Measurements from ENCODE around the gene CSF2. TPM values are rescaled to one million over a fixed set of nuclear protein-coding genes. Genes with fewer than 3 reads are reported as not detected.

The CSF2 gene
- total RNA-seq, 2 experiments from 2014 or later = 0.30 TPM; not detected in 1

GRCh38 chr5:132098151-132098594 lies 24.6 kb downstream of the CSF2 start:
- intact Hi-C loops (cut with micrococcal nuclease) = loop anchor here (2.0 to 10.0 kb wide), 6 partner anchors 314 to 841 kb away; no protein-coding TSS in a partner anchor

DNA sequence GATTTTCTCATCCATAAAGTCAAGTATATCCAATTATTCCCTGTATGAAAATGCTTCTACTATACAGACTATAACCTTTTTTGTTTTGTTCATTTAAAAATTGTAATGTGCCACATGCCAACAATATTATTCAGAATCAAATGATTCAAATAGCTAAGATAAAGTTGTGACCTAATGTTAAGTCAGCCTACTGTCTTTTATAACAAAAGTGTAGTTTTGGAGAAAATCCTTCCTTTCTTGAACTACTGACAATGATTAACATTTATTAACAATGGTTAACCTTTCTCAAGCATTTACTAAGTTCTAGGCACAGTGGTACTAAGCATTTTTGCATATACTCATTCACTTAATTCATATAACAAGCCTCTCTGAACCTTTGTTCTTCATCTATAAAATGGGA lies 25.0 kb downstream of the CSF2 start:
- H3K27me3 Mint-ChIP-seq (ENCODE audit: low read depth) = peaks cover 4% of the 10 kb centered on the region
- CTCF ChIA-PET = interaction anchor here (1.4 kb wide), 1 partner anchor 33 kb away, joined by 6 read pairs; no protein-coding TSS in a partner anchor
- H3K9me3 Mint-ChIP-seq = no peaks in the 10 kb centered on the region
- no peak for DNase-seq
- H3K4me1 Mint-ChIP-seq (ENCODE audit: low read depth) = peaks cover 68% of the 10 kb centered on the region
- no peaks in the 10 kb centered on the region for H3K36me3 Mint-ChIP-seq (ENCODE audit: low read depth)
- no peak overlapping the region for H3K4me3 Mint-ChIP-seq
- intact Hi-C loops (cut with micrococcal nuclease) = loop anchor here (1.0 to 10.0 kb wide), 17 partner anchors 33 to 889 kb away; partner anchors contain the start of gene RAPGEF6
- peak overlapping the region; percentile 78 for H3K27ac Mint-ChIP-seq

More at GRCh38 chr5:132098151-132098594, 24.6 kb downstream of the CSF2 start:
- Mint-ChIP-seq H3K4me1 (ENCODE audit: low read depth) (peaks cover 63% of the 10 kb centered on the region), H3K27ac (peak overlapping the region; percentile 33), H3K27me3 (ENCODE audit: low read depth) (peaks cover 4% of the 10 kb centered on the region), H3K36me3 (ENCODE audit: low read depth) (no peaks in the 10 kb centered on the region), H3K9me3 (no peaks in the 10 kb centered on the region), H3K4me3 (no peak overlapping the region)
- CTCF ChIA-PET = interaction anchor here (1.2 kb wide), 1 partner anchor 97 kb away, joined by 3 read pairs; no protein-coding TSS in a partner anchor
- DNase-seq = peak; percentile 46

DNA sequence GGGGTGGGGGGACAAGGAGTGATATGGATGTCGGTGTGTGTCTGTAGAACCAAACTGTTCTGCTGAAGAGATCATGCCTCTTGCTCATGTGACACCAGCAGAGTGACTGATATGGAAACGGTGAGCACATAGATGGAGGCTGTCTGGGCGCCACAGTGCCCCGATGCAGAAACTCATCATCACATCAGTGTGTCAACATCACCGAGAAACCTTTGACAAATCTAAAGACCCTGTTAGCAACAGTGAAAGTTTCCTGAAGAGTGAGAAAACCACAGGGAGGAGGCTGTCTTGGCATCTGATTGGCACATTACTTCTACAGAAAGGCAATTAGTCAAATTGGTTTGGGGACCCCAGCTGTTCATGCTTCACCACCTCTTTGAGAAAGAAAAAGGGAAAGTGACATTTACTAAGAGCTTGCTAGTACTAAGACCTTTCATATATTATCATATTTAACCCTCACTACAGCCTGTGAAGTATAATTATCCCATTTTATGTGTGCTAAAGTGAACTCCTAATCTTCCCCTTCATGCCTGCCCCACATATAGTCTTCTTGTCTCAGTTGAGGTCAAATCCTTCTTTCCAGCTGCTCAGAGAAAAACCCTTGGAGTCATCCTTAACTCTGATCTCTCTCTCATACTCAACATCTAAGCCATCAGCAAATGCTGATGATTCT lies 25.6 kb downstream of the CSF2 start:
- H3K4me1 Mint-ChIP-seq (ENCODE audit: low read depth) = peaks cover 70% of the 10 kb centered on the region
- no peaks in the 10 kb centered on the region for H3K36me3 Mint-ChIP-seq (ENCODE audit: low read depth)
- no peaks in the 10 kb centered on the region for H3K27me3 Mint-ChIP-seq (ENCODE audit: low read depth)
- H3K9me3 Mint-ChIP-seq = no peaks in the 10 kb centered on the region
- CTCF ChIA-PET = interaction anchor here (0.6 to 1.4 kb wide), 2 partner anchors 34 to 915 kb away, joined by 3 to 6 read pairs; no protein-coding TSS in a partner anchor
- H3K4me3 Mint-ChIP-seq = peak overlapping the region; percentile 10
- H3K27ac Mint-ChIP-seq = peak overlapping the region; percentile 78
- intact Hi-C loops (cut with micrococcal nuclease) = loop anchor here (1.0 to 10.0 kb wide), 17 partner anchors 34 to 890 kb away; partner anchors contain the start of gene RAPGEF6
- peak; percentile 90 for DNase-seq

- Mint-ChIP-seq H3K9me3 (no peaks in the 10 kb centered on the region), H3K27ac (peak overlapping the region; percentile 78), H3K4me3 (peak overlapping the region; percentile 10), H3K27me3 (ENCODE audit: low read depth) (no peaks in the 10 kb centered on the region), H3K36me3 (ENCODE audit: low read depth) (no peaks in the 10 kb centered on the region), H3K4me1 (ENCODE audit: low read depth) (peaks cover 75% of the 10 kb centered on the region)
- CTCF ChIA-PET = interaction anchor here (0.6 to 1.4 kb wide), 2 partner anchors 35 to 914 kb away, joined by 3 to 6 read pairs; no protein-coding TSS in a partner anchor
- DNase-seq = no peak
- intact Hi-C loops (cut with micrococcal nuclease) = loop anchor here (1.0 to 10.0 kb wide), 18 partner anchors 35 to 1025 kb away; partner anchors contain the start of gene RAPGEF6
Observed at GRCh38 chr5:132099905-132100304, 26.3 kb downstream of the CSF2 start.

DNA sequence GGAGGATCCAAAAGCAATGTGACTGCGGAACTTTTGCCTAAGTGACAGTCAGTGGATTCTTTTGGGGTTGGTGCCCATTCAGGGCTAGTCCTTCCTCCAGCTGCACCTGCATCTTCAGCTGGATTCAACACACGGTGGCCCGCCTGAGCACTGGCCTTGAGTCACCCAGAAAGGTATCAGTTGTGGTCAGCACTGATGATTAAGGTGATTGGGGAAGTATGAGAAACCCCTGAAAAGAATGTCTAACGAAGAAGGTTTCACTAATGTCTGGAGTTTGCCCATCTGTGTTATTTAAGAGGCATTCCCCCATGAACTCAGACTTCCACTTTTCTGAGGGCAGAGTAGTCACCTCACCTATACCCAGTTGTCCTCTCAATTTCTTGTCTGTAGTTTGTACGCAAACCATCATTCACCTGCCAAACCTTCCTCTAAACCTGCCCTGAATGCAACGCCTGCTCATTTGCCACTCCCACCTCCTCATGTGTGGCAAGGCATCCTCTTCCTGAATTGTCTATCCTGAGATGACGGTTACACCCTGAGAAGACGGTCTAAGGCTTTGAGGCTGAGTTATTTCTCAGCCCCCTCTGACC lies 27.2 kb downstream of the CSF2 start:
- H3K9me3 Mint-ChIP-seq = no peaks in the 10 kb centered on the region
- no peaks in the 10 kb centered on the region for H3K36me3 Mint-ChIP-seq (ENCODE audit: low read depth)
- CTCF ChIA-PET = no interaction called here
- DNase-seq = peak; percentile 28
- peak overlapping the region; percentile 14 for H3K27ac Mint-ChIP-seq
- intact Hi-C loops (cut with micrococcal nuclease) = loop anchor here (10.0 kb wide), 1 partner anchor 1026 kb away; no protein-coding TSS in a partner anchor
- H3K27me3 Mint-ChIP-seq (ENCODE audit: low read depth) = no peaks in the 10 kb centered on the region
- no peak overlapping the region for H3K4me3 Mint-ChIP-seq
- H3K4me1 Mint-ChIP-seq (ENCODE audit: low read depth) = peaks cover 68% of the 10 kb centered on the region

DNA sequence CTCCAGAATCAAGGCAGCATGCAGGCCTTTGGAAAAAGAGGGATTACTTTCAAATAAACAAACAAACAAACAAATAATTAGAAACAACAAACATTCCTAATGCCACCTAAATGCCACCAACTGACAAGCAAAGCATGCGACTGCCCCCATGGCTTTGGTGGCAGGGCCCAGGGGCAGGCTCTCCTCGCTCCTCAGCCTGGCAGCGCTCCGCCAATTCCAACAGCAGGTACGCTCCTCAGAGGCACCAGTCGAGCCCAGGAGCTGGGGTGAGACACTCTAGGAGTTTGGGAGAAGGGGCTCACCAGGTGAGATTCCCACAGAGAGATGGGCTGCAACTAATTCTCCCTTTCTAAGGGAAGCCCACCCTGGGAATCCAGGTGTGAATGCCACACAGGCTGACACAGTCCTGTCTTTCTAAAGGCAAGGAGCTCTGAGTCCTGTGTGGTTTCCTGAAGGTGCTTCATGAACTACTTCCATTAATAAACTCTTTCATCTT lies 27.8 kb downstream of the CSF2 start:
- H3K27ac Mint-ChIP-seq = no peak overlapping the region
- no peaks in the 10 kb centered on the region for H3K9me3 Mint-ChIP-seq
- H3K27me3 Mint-ChIP-seq (ENCODE audit: low read depth) = no peaks in the 10 kb centered on the region
- intact Hi-C loops (cut with micrococcal nuclease) = loop anchor here (10.0 kb wide), 1 partner anchor 1027 kb away; no protein-coding TSS in a partner anchor
- CTCF ChIA-PET = interaction anchor here (1.2 to 1.4 kb wide), 2 partner anchors 36 to 39 kb away, joined by 6 to 7 read pairs; no protein-coding TSS in a partner anchor
- DNase-seq = no peak
- H3K4me3 Mint-ChIP-seq = no peak overlapping the region
- peaks cover 68% of the 10 kb centered on the region for H3K4me1 Mint-ChIP-seq (ENCODE audit: low read depth)
- H3K36me3 Mint-ChIP-seq (ENCODE audit: low read depth) = no peaks in the 10 kb centered on the region

GRCh38 chr5:132102101-132102701 lies 28.6 kb downstream of the CSF2 start:
- no peak overlapping the region for H3K4me3 Mint-ChIP-seq

GRCh38 chr5:132102944-132103331 lies 29.3 kb downstream of the CSF2 start:
- Mint-ChIP-seq H3K4me1 (ENCODE audit: low read depth) (peaks cover 65% of the 10 kb centered on the region), H3K4me3 (no peak overlapping the region), H3K9me3 (no peaks in the 10 kb centered on the region), H3K27me3 (ENCODE audit: low read depth) (no peaks in the 10 kb centered on the region), H3K36me3 (ENCODE audit: low read depth) (no peaks in the 10 kb centered on the region), H3K27ac (peak overlapping the region; percentile 73)
- DNase-seq = no peak
- CTCF ChIA-PET = interaction anchor here (0.5 to 1.3 kb wide), 2 partner anchors 74 to 82 kb away, joined by 3 to 4 read pairs; no protein-coding TSS in a partner anchor
- intact Hi-C loops (cut with micrococcal nuclease) = loop anchor here (1.0 to 10.0 kb wide), 11 partner anchors 33 to 1028 kb away; partner anchors contain the start of genes IRF1 and RAPGEF6

More at GRCh38 chr5:132102101-132102701, 28.6 kb downstream of the CSF2 start:
- CTCF ChIA-PET = interaction anchor here (1.2 to 1.4 kb wide), 3 partner anchors 37 to 75 kb away, joined by 4 to 7 read pairs (median 6); no protein-coding TSS in a partner anchor
- Mint-ChIP-seq H3K9me3 (no peaks in the 10 kb centered on the region), H3K27ac (no peak overlapping the region), H3K4me1 (ENCODE audit: low read depth) (peaks cover 68% of the 10 kb centered on the region), H3K27me3 (ENCODE audit: low read depth) (no peaks in the 10 kb centered on the region), H3K36me3 (ENCODE audit: low read depth) (no peaks in the 10 kb centered on the region)
- intact Hi-C loops (cut with micrococcal nuclease) = loop anchor here (10.0 kb wide), 1 partner anchor 1027 kb away; no protein-coding TSS in a partner anchor
- peak; percentile 43 for DNase-seq

DNA sequence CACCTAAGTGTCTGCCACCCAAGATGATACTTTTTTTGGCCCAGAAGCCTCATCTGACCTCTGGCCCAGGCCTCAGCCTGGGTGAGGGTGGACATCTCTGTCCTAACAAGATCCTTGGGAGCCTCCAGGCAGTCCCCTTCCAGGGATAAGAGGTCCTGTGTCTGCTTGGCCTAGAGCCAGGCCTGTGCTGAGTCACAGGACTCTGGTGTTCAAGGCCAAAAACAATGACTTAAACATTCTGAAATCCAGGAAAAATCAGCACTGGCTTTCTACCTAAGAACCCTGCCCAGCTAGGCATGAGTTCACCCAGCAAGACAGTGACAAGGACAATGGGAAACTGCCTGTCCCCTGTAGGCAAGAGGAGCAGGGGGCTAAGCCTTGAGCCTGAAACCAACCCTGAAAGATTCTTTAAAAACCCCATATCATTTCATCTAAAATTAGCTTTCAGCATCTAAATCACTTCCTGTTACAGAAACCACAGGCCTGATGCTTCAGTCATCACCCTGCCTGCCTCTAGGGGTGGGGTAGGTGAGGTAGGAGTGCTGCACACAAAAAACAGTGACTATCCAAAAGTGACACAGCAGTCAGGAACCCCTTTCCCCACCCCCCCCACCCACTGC lies 29.9 kb downstream of the CSF2 start:
- Mint-ChIP-seq H3K27me3 (ENCODE audit: low read depth) (no peaks in the 10 kb centered on the region), H3K9me3 (peaks cover under 1% of the 10 kb centered on the region), H3K36me3 (ENCODE audit: low read depth) (no peaks in the 10 kb centered on the region), H3K27ac (peak overlapping the region; percentile 73), H3K4me1 (ENCODE audit: low read depth) (peaks cover 60% of the 10 kb centered on the region), H3K4me3 (no peak overlapping the region)
- intact Hi-C loops (cut with micrococcal nuclease) = loop anchor here (1.0 to 10.0 kb wide), 11 partner anchors 33 to 1029 kb away; partner anchors contain the start of genes IRF1 and RAPGEF6
- DNase-seq = peak; percentile 84
- CTCF ChIA-PET = interaction anchor here (0.5 to 1.3 kb wide), 4 partner anchors 70 to 392 kb away, joined by 3 to 4 read pairs (median 4); no protein-coding TSS in a partner anchor

- peak; percentile 39 for DNase-seq
- Mint-ChIP-seq H3K36me3 (ENCODE audit: low read depth) (no peaks in the 10 kb centered on the region), H3K9me3 (peaks cover 2% of the 10 kb centered on the region), H3K4me3 (no peak overlapping the region), H3K27me3 (ENCODE audit: low read depth) (no peaks in the 10 kb centered on the region), H3K4me1 (ENCODE audit: low read depth) (peaks cover 56% of the 10 kb centered on the region), H3K27ac (peak overlapping the region; percentile 73)
- intact Hi-C loops (cut with micrococcal nuclease) = loop anchor here (1.0 to 10.0 kb wide), 11 partner anchors 34 to 1029 kb away; partner anchors contain the start of genes IRF1 and RAPGEF6
- CTCF ChIA-PET = interaction anchor here (0.6 to 1.9 kb wide), 5 partner anchors 11 to 392 kb away, joined by 3 to 9 read pairs (median 4); no protein-coding TSS in a partner anchor
Observed at GRCh38 chr5:132103969-132104391, 30.4 kb downstream of the CSF2 start.

- H3K4me1 Mint-ChIP-seq (ENCODE audit: low read depth) = peaks cover 51% of the 10 kb centered on the region
- H3K27ac Mint-ChIP-seq = no peak overlapping the region
Observed at GRCh38 chr5:132104556-132104955, 31.0 kb downstream of the CSF2 start.

More at GRCh38 chr5:132104556-132104955, 31.0 kb downstream of the CSF2 start:
- Mint-ChIP-seq H3K4me3 (no peak overlapping the region), H3K27me3 (ENCODE audit: low read depth) (no peaks in the 10 kb centered on the region), H3K36me3 (ENCODE audit: low read depth) (no peaks in the 10 kb centered on the region), H3K9me3 (peaks cover 2% of the 10 kb centered on the region)
- intact Hi-C loops (cut with micrococcal nuclease) = loop anchor here (10.0 kb wide), 1 partner anchor 1030 kb away; no protein-coding TSS in a partner anchor
- DNase-seq = no peak
- CTCF ChIA-PET = interaction anchor here (0.6 to 1.9 kb wide), 5 partner anchors 12 to 86 kb away, joined by 3 to 9 read pairs (median 3); no protein-coding TSS in a partner anchor
